Right lobe of liver (tissue), 4 donors: Measurements from ENCODE around the gene STXBP6.

Experiments
- CTCF ChIP-seq, 4 donors: fragments of 200-600 bp in 3 of 4; fragments of 450-650 bp in 1 of 4; IDR thresholded peaks; one replicate each; pipeline versions ENCODE4 v1.5.1 to v1.8.0; 2016 to 2022; ENCODE audit warnings: antibody characterized with exemption in 4 of 4, mild to moderate bottlenecking in 2 of 4
- POLR2A ChIP-seq: fragments of 450-650 bp; IDR thresholded peaks from one replicate; pipeline ENCODE4 v1.6.1; 2017; ENCODE audit warnings: antibody characterized with exemption, mild to moderate bottlenecking
- donor health status: DM: no; HTN: no; CAD: no.
- donor health status: DM: no; HTN: no; CAD: no.
- donor health status: DM: no; HTN: yes; CAD: no.

GRCh38 chr14:24817212-24818057 is 232.5 kb downstream of the STXBP6 start:
- peak in 3 of 4 donors; percentile 9 to 22 (median 22) for TF ChIP-seq CTCF (IDR thresholded peaks at IDR 0.05)
- no peak for TF ChIP-seq POLR2A
